Measurements from ENCODE around the gene WNT7B.

WNT7B gene

GRCh38 chr22:45884201-45885062, 92.5 kb downstream of the WNT7B start:
- Mint-ChIP-seq H3K4me3 (no peak overlapping the region), H3K36me3 (ENCODE audit: low read depth) (no peaks in the 10 kb centered on the region), H3K27me3 (peaks cover 51% of the 10 kb centered on the region), H3K27ac (no peak overlapping the region), H3K4me1 (ENCODE audit: low read depth) (no peaks in the 10 kb centered on the region), H3K9me3 (no peaks in the 10 kb centered on the region)
- intact Hi-C loops (cut with micrococcal nuclease): no loop called here

GRCh38 chr22:45883811-45884170, 93.2 kb downstream of the WNT7B start:
- intact Hi-C loops (cut with micrococcal nuclease): no loop called here
- H3K36me3 Mint-ChIP-seq (ENCODE audit: low read depth): no peaks in the 10 kb centered on the region
- H3K4me1 Mint-ChIP-seq (ENCODE audit: low read depth): no peaks in the 10 kb centered on the region
- no peak overlapping the region for H3K4me3 Mint-ChIP-seq
- peaks cover 51% of the 10 kb centered on the region for H3K27me3 Mint-ChIP-seq
- H3K27ac Mint-ChIP-seq: no peak overlapping the region
- no peaks in the 10 kb centered on the region for H3K9me3 Mint-ChIP-seq

GRCh38 chr22:45882881-45883810, 93.8 kb downstream of the WNT7B start:
- intact Hi-C loops (cut with micrococcal nuclease): no loop called here
- peaks cover 52% of the 10 kb centered on the region for H3K27me3 Mint-ChIP-seq
- H3K4me3 Mint-ChIP-seq: no peak overlapping the region
- no peaks in the 10 kb centered on the region for H3K4me1 Mint-ChIP-seq (ENCODE audit: low read depth)
- H3K9me3 Mint-ChIP-seq: no peaks in the 10 kb centered on the region
- no peaks in the 10 kb centered on the region for H3K36me3 Mint-ChIP-seq (ENCODE audit: low read depth)
- H3K27ac Mint-ChIP-seq: no peak overlapping the region

GRCh38 chr22:45881524-45881875, 95.5 kb downstream of the WNT7B start:
- H3K27me3 Mint-ChIP-seq: peaks cover 66% of the 10 kb centered on the region
- H3K36me3 Mint-ChIP-seq (ENCODE audit: low read depth): no peaks in the 10 kb centered on the region
- no peak overlapping the region for H3K4me3 Mint-ChIP-seq

GRCh38 chr22:45880716-45881523, 96.0 kb downstream of the WNT7B start:
- Mint-ChIP-seq H3K27me3 (peaks cover 72% of the 10 kb centered on the region), H3K4me3 (no peak overlapping the region), H3K36me3 (ENCODE audit: low read depth) (no peaks in the 10 kb centered on the region), H3K9me3 (no peaks in the 10 kb centered on the region), H3K27ac (no peak overlapping the region), H3K4me1 (ENCODE audit: low read depth) (no peaks in the 10 kb centered on the region)
- intact Hi-C loops (cut with micrococcal nuclease): no loop called here

More at GRCh38 chr22:45881524-45881875, 95.5 kb downstream of the WNT7B start:
- Mint-ChIP-seq H3K27ac (no peak overlapping the region), H3K4me1 (ENCODE audit: low read depth) (no peaks in the 10 kb centered on the region), H3K9me3 (no peaks in the 10 kb centered on the region)
- intact Hi-C loops (cut with micrococcal nuclease): no loop called here

GRCh38 chr22:45880091-45880715, 96.8 kb downstream of the WNT7B start:
- Mint-ChIP-seq H3K4me3 (no peak overlapping the region), H3K4me1 (ENCODE audit: low read depth) (no peaks in the 10 kb centered on the region), H3K27ac (no peak overlapping the region), H3K9me3 (no peaks in the 10 kb centered on the region), H3K27me3 (peaks cover 73% of the 10 kb centered on the region), H3K36me3 (ENCODE audit: low read depth) (no peaks in the 10 kb centered on the region)
- intact Hi-C loops (cut with micrococcal nuclease): no loop called here

GRCh38 chr22:45879552-45879949, 97.4 kb downstream of the WNT7B start:
- peaks cover 77% of the 10 kb centered on the region for H3K27me3 Mint-ChIP-seq
- H3K4me3 Mint-ChIP-seq: no peak overlapping the region

GRCh38 chr22:45878901-45879551, 97.9 kb downstream of the WNT7B start:
- Mint-ChIP-seq H3K27me3 (peaks cover 78% of the 10 kb centered on the region), H3K27ac (no peak overlapping the region)

More at GRCh38 chr22:45879552-45879949, 97.4 kb downstream of the WNT7B start:
- no peaks in the 10 kb centered on the region for H3K9me3 Mint-ChIP-seq
- no peaks in the 10 kb centered on the region for H3K4me1 Mint-ChIP-seq (ENCODE audit: low read depth)
- no peak overlapping the region for H3K27ac Mint-ChIP-seq
- intact Hi-C loops (cut with micrococcal nuclease): no loop called here
- H3K36me3 Mint-ChIP-seq (ENCODE audit: low read depth): no peaks in the 10 kb centered on the region

GRCh38 chr22:45878051-45878781, 98.7 kb downstream of the WNT7B start:
- Mint-ChIP-seq H3K4me1 (ENCODE audit: low read depth) (no peaks in the 10 kb centered on the region), H3K4me3 (no peak overlapping the region), H3K9me3 (peaks cover 2% of the 10 kb centered on the region), H3K27me3 (peaks cover 83% of the 10 kb centered on the region), H3K36me3 (ENCODE audit: low read depth) (no peaks in the 10 kb centered on the region), H3K27ac (no peak overlapping the region)
- intact Hi-C loops (cut with micrococcal nuclease): no loop called here

More at GRCh38 chr22:45878901-45879551, 97.9 kb downstream of the WNT7B start:
- Mint-ChIP-seq H3K4me1 (ENCODE audit: low read depth) (no peaks in the 10 kb centered on the region), H3K4me3 (no peak overlapping the region), H3K9me3 (no peaks in the 10 kb centered on the region), H3K36me3 (ENCODE audit: low read depth) (no peaks in the 10 kb centered on the region)
- intact Hi-C loops (cut with micrococcal nuclease): no loop called here

GRCh38 chr22:45877651-45878050, 99.3 kb downstream of the WNT7B start:
- intact Hi-C loops (cut with micrococcal nuclease): no loop called here
- Mint-ChIP-seq H3K4me3 (no peak overlapping the region), H3K9me3 (peaks cover 8% of the 10 kb centered on the region), H3K4me1 (ENCODE audit: low read depth) (no peaks in the 10 kb centered on the region), H3K36me3 (ENCODE audit: low read depth) (no peaks in the 10 kb centered on the region), H3K27ac (no peak overlapping the region), H3K27me3 (peaks cover 86% of the 10 kb centered on the region)

GRCh38 chr22:45877036-45877380, 100.0 kb downstream of the WNT7B start:
- peaks cover 83% of the 10 kb centered on the region for H3K27me3 Mint-ChIP-seq
- intact Hi-C loops (cut with micrococcal nuclease): no loop called here
- no peak overlapping the region for H3K27ac Mint-ChIP-seq
- no peaks in the 10 kb centered on the region for H3K4me1 Mint-ChIP-seq (ENCODE audit: low read depth)
- H3K9me3 Mint-ChIP-seq: peaks cover 12% of the 10 kb centered on the region
- no peak overlapping the region for H3K4me3 Mint-ChIP-seq
- no peaks in the 10 kb centered on the region for H3K36me3 Mint-ChIP-seq (ENCODE audit: low read depth)

GRCh38 chr22:45876136-45877035, 100.6 kb downstream of the WNT7B start:
- no peaks in the 10 kb centered on the region for H3K36me3 Mint-ChIP-seq (ENCODE audit: low read depth)
- no peaks in the 10 kb centered on the region for H3K4me1 Mint-ChIP-seq (ENCODE audit: low read depth)
- peaks cover 76% of the 10 kb centered on the region for H3K27me3 Mint-ChIP-seq
- H3K27ac Mint-ChIP-seq: no peak overlapping the region
- H3K4me3 Mint-ChIP-seq: no peak overlapping the region
- intact Hi-C loops (cut with micrococcal nuclease): no loop called here
- H3K9me3 Mint-ChIP-seq: peaks cover 12% of the 10 kb centered on the region
